Fibroblast of villous mesenchyme (primary cell): ENCODE results near the gene TFIP11. TPM values are rescaled to one million over a fixed set of nuclear protein-coding genes. Genes with fewer than 3 reads are reported as not detected.

ENCODE experiments used
- DNase-seq: peaks from one replicate; pipeline ENCODE4 v3.0.0-alpha.2; 2010; ENCODE audit warnings: low read depth
- H3K4me3 ChIP-seq: 2 replicates; pipeline ENCODE4 v1.5.1; 2011; ENCODE audit warnings: low read depth, mild to moderate bottlenecking, low read length
- total RNA-seq: library from RNA; depleted of rRNA; stranded (reverse); fragments of >200 nt; gene quantifications from 2 replicates; pipeline ENCODE4 v1.2.3, GENCODE V29; 2012
- TF ChIP-seq, protein P1 (sequence below): IDR thresholded peaks from 2 replicates; pipeline ENCODE4 v1.5.1; 2012; ENCODE audit warnings: low read depth, mild to moderate bottlenecking, low read length; ENCODE audit not compliant: insufficient read depth

TFIP11 gene
- total RNA-seq, 1 donor, result 34.5 TPM

DNA sequence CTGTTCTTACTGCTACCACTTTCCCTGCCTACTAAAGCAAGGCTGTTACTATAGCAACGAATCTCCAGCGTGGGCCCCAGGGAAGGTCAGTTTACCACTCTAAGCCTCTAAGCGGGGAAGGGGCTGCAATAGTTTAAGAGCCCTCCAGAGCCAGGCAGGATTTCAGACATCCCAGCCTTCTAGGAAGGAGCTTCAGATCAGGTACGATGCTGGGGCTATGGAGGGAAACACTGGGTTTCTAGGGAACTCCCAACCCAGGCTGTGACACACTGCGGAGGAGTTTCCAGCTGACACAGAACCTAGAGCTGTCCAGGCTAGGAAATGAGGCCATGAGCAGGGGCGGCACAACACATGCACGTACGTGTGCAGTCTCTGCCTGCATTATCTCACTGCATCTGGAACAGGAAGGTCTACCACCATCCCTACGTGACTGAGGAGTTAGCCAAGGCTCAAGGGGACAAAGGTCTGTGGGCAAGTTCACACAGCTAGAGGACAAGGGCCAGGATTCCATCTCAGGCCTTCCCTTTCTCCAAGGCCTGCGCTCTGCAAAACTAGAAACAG lies 49.1 kb downstream of the TFIP11 start:
- no peak overlapping the region for H3K4me3 ChIP-seq
- DNase-seq, result peak; percentile 58
- TF ChIP-seq, protein P1, sequence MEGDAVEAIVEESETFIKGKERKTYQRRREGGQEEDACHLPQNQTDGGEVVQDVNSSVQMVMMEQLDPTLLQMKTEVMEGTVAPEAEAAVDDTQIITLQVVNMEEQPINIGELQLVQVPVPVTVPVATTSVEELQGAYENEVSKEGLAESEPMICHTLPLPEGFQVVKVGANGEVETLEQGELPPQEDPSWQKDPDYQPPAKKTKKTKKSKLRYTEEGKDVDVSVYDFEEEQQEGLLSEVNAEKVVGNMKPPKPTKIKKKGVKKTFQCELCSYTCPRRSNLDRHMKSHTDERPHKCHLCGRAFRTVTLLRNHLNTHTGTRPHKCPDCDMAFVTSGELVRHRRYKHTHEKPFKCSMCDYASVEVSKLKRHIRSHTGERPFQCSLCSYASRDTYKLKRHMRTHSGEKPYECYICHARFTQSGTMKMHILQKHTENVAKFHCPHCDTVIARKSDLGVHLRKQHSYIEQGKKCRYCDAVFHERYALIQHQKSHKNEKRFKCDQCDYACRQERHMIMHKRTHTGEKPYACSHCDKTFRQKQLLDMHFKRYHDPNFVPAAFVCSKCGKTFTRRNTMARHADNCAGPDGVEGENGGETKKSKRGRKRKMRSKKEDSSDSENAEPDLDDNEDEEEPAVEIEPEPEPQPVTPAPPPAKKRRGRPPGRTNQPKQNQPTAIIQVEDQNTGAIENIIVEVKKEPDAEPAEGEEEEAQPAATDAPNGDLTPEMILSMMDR, result no peak

DNA sequence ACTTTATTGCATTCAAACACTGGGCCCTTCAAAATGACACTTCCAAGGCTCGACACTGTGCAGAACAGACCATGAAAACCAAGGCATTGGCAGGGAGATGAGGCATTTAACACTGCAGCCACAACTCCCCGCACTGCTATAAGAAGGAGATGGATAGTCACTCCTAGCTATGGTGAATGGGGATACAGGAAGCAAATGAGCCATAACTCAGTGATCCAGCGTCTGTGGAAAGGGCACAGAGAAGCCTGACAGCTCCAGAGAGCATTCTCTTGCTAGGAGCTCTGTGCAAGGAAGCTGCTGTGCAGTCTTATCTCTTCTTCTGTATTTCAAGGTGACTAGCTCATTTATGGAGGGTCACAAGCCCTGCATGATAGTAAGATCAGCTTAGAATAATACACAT lies 49.6 kb downstream of the TFIP11 start:
- no peak overlapping the region for H3K4me3 ChIP-seq
- no peak for DNase-seq
- TF ChIP-seq, protein P1, result no peak

DNA sequence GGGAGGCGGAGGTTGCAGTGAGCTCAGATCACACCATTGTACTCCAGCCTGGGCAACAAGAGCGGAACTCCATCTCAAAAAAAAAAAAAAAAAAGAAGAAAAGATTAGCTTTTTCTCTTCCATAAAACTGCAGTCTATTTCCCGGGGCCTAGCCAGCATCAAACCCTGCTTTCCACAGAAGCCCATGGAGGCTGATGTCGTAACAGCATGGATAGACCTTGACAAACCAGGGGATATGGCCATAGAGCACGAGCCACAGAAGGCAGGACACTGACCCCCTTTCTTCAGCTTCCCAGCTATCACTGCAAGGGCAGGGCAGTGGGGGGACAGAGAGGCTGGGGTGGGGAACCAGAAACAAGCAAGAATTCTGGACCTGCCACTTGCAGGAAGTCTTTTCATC lies 50.2 kb downstream of the TFIP11 start:
- H3K4me3 ChIP-seq, result no peak overlapping the region
- DNase-seq, result no peak
- TF ChIP-seq, protein P1, result no peak

DNA sequence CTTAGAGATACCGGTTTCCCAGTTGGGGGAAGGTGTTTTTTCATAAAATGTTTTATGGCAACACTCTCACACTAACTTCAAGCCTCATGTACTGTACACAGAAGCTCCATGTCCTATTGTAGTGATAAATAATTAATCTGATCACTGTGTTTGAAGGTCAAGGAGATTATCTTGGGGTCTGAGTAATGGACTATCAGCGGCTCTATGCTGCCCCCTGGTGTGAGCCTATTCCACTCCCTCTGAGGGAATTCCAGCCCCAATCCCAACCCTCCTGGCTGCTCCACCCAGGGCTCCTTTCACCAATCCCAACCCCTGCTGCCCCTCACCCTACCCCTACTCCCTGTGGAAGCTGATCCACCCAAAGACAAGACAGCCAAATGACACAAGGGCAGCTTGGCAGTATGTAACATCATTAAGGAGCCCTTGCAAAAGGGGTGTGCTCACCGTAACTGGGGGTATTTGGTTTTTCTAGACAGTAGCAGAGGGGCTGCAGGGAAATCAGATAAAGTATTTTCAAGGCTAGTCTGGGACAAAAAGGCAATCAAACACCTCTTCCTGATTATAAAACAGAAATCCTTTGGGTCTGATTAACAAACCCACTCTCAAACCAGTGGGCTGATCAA lies 51.0 kb downstream of the TFIP11 start:
- TF ChIP-seq, protein P1, result peak; percentile 83
- peak; percentile 36 for DNase-seq
- H3K4me3 ChIP-seq, result no peak overlapping the region

DNA sequence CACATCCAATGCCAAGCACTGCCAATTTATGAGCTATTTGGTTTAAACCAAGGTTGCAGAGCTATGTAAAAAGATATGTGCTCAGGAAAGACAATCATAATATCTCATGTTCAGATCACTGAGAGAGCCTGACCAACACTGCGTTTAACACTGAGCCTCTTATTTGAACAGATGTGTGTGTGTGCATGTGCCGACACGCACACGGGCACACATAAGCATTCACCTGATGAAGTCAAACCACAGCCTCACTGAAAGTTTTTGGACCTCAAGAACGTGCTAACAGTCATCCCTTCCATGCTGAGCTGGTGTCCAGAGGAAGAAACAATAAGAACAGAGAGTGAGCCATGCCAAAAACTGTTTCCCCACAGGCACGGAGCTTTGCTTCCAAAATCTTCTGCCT lies 52.1 kb downstream of the TFIP11 start:
- no peak for DNase-seq
- TF ChIP-seq, protein P1, result no peak
- no peak overlapping the region for H3K4me3 ChIP-seq

DNA sequence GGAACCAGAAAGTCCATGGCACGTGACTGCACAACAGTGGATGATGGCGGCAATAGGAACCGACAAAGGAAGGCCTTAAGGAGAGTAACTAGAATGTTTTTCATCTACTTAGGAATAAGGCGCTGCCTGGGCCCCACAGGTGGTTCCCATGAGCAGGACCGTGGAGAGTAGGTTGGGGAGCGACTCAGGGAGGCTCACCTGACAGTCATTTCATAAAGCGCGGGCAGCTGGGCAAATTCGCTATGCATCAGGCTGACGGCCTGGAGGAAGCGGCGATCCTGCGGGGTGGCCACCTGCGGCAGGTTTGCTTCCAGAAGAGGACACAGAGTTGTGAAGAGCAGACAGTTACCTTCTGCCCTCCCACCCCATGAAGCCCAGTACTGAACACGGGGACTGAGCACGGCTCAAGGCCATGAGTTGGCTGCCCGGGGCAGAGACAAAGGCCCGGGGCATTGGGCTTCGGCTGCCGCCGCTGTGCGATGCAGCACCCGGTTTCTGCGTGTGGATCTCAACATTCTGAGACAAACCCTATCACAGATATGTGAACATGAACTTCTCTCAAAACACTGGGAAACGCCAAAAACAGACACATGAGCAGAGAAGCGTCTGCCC lies 54.5 kb downstream of the TFIP11 start:
- TF ChIP-seq, protein P1, result no peak
- no peak for DNase-seq
- H3K4me3 ChIP-seq, result no peak overlapping the region
